Liver (tissue), 9 donors: ENCODE results near the gene KRTAP4-12. TPM values are rescaled to one million over a fixed set of nuclear protein-coding genes. Genes with fewer than 3 reads are reported as not detected.

Experiments
- DNase-seq: peaks from one replicate; pipeline ENCODE4 v3.0.0-alpha.2; 2017; ENCODE audit warnings: low spot score
- H3K27ac ChIP-seq, 2 donors: one replicate each; pipeline ENCODE4 v1.7.0; 2013; ENCODE audit warnings: inconsistent platforms in 2 of 2, low read length in 2 of 2, control low read depth in 1 of 2, low read depth in 1 of 2, mild to moderate bottlenecking in 1 of 2
- H3K27me3 ChIP-seq, 4 donors: one replicate each; pipeline versions ENCODE4 v1.6.1 to v1.7.0; 2013; ENCODE audit warnings: low read length in 3 of 4, inconsistent platforms in 1 of 4, mild to moderate bottlenecking in 1 of 4, moderate library complexity in 1 of 4; ENCODE audit not compliant: control insufficient read depth in 4 of 4, insufficient read depth in 4 of 4
- H3K36me3 ChIP-seq, 4 donors: one replicate each; pipeline versions ENCODE4 v1.6.1 to v1.7.0; 2013; ENCODE audit warnings: low read length in 3 of 4, mild to moderate bottlenecking in 3 of 4, low read depth in 1 of 4, moderate library complexity in 1 of 4; ENCODE audit not compliant: control insufficient read depth in 4 of 4, insufficient read depth in 3 of 4
- H3K4me1 ChIP-seq, 4 donors: one replicate each; pipeline versions ENCODE4 v1.6.1 to v1.7.0; 2013; ENCODE audit warnings: low read length in 3 of 4, mild to moderate bottlenecking in 3 of 4, moderate library complexity in 1 of 4; ENCODE audit not compliant: control insufficient read depth in 4 of 4, insufficient read depth in 4 of 4
- H3K4me3 ChIP-seq, 3 donors: one replicate each; pipeline versions ENCODE4 v1.6.1 to v1.7.0; 2013; ENCODE audit warnings: low read length in 3 of 3, control low read depth in 1 of 3, low read depth in 1 of 3, mild to moderate bottlenecking in 1 of 3
- H3K9ac ChIP-seq, 2 donors: one replicate each; pipeline ENCODE4 v1.7.0; 2013; ENCODE audit warnings: low read length in 2 of 2, mild to moderate bottlenecking in 2 of 2, moderate library complexity in 2 of 2, control low read depth in 1 of 2, low read depth in 1 of 2
- H3K9me3 ChIP-seq, 4 donors: one replicate each; pipeline versions ENCODE4 v1.6.1 to v1.7.0; 2013; ENCODE audit warnings: low read length in 3 of 4; ENCODE audit not compliant: control insufficient read depth in 4 of 4
- ATF3 ChIP-seq: IDR thresholded peaks from 2 replicates; pipeline ENCODE4 v1.6.1; 2016; ENCODE audit warnings: antibody characterized with exemption
- EGR1 ChIP-seq, 2 donors: IDR thresholded peaks; 2 replicates each; pipeline ENCODE4 v1.6.1; 2016 to 2018; ENCODE audit warnings: antibody characterized with exemption in 2 of 2, low read depth in 2 of 2
- FOXA1 ChIP-seq: IDR thresholded peaks from 2 replicates; pipeline ENCODE4 v1.6.1; 2016; ENCODE audit warnings: antibody characterized with exemption
- FOXA2 ChIP-seq: IDR thresholded peaks from 2 replicates; pipeline ENCODE4 v1.6.1; 2016; ENCODE audit warnings: antibody characterized with exemption
- GABPA ChIP-seq, 2 donors: IDR thresholded peaks in 1 of 2; conservative IDR thresholded peaks in 1 of 2; 2 replicates each; pipeline ENCODE4 v1.6.1; 2016; ENCODE audit warnings: antibody characterized with exemption in 2 of 2, mild to moderate bottlenecking in 1 of 2, moderate library complexity in 1 of 2
- HNF4G ChIP-seq: IDR thresholded peaks from 2 replicates; pipeline ENCODE4 v1.6.1; 2016; ENCODE audit warnings: antibody characterized with exemption
- JUND ChIP-seq, 2 donors: IDR thresholded peaks; 2 replicates each; pipeline ENCODE4 v1.6.1; 2016; ENCODE audit warnings: antibody characterized with exemption in 2 of 2
- NR2F2 ChIP-seq: IDR thresholded peaks from 2 replicates; pipeline ENCODE4 v1.6.1; 2016; ENCODE audit warnings: antibody characterized with exemption
- REST ChIP-seq: IDR thresholded peaks from 2 replicates; pipeline ENCODE4 v1.6.1; 2016; ENCODE audit warnings: antibody characterized with exemption, mild to moderate bottlenecking
- SP1 ChIP-seq: IDR thresholded peaks from 2 replicates; pipeline ENCODE4 v1.6.1; 2018; ENCODE audit warnings: antibody characterized with exemption, mild to moderate bottlenecking
- TAF1 ChIP-seq: conservative IDR thresholded peaks from 2 replicates; pipeline ENCODE4 v1.6.1; 2016; ENCODE audit warnings: antibody characterized with exemption, mild to moderate bottlenecking
- YY1 ChIP-seq: IDR thresholded peaks from 2 replicates; pipeline ENCODE4 v1.6.1; 2016; ENCODE audit warnings: antibody characterized with exemption, mild to moderate bottlenecking
- ZBTB33 ChIP-seq: IDR thresholded peaks from 2 replicates; pipeline ENCODE4 v1.6.1; 2016; ENCODE audit warnings: antibody characterized with exemption
- WGBS: extraction: QIAGEN DNeasy Blood & Tissue Kit; methylation state at CpG from one replicate; pipeline ENCODE4 v1.1.7; 2013; 5-methylcytosine and 5-hydroxymethylcytosine counted together
- polyA plus RNA-seq, 2 donors: library from polyadenylated mRNA; stranded (reverse) in 1 of 2; unstranded in 1 of 2; fragments of 200-250 nt in 1 of 2; fragments of >200 nt in 1 of 2; fragmentation: Nextera tagmentation in 1 of 2; extraction: Ambion mirVana in 1 of 2; gene quantifications; one replicate each; pipeline versions ENCODE4 v1.2.1 to v1.2.3, GENCODE V29; 2013 to 2015
- total RNA-seq, 2 donors: library from RNA; depleted of rRNA; stranded (reverse); fragments of >200 nt; gene quantifications; one replicate each; pipeline ENCODE4 v1.2.3, GENCODE V29; 2014
- TF ChIP-seq, protein P1 (sequence below): fragments of 150-350 bp; IDR thresholded peaks from 2 replicates; pipeline ENCODE4 v1.5.1; 2017; ENCODE audit warnings: improper control_type of control experiment, low read depth, low read length; ENCODE audit not compliant: missing input control
- TF ChIP-seq, protein P2 (sequence below): IDR thresholded peaks from 2 replicates; pipeline ENCODE4 v1.6.1; 2016; ENCODE audit warnings: antibody characterized with exemption
- donor health status: healthy.
- donor health status: healthy.
- donor health status: healthy.
- donor health status: healthy.
- donor health status: healthy.

KRTAP4-12 gene
- total and polyA plus RNA-seq, 4 donors: not detected

- TF ChIP-seq GABPA (IDR thresholded peaks at IDR 0.05 in 1 of 2, conservative IDR thresholded peaks at IDR 0.05 in 1 of 2): no peak
- no peak for TF ChIP-seq REST
- TF ChIP-seq NR2F2: no peak
- TF ChIP-seq TAF1: no peak
- TF ChIP-seq HNF4G: no peak
- TF ChIP-seq ATF3: no peak
- WGBS: 79% methylated on average over 6 of the region's 6 CpGs
- no peaks in the 10 kb centered on the region for H3K9me3 ChIP-seq
- no peak overlapping the region for H3K9ac ChIP-seq
- H3K4me1 ChIP-seq: no peaks in the 10 kb centered on the region
- H3K4me3 ChIP-seq: no peak overlapping the region
- DNase-seq: no peak
- peaks cover 0 to 2% (median 0%) of the 10 kb centered on the region in 4 donors for H3K27me3 ChIP-seq
- no peaks in the 10 kb centered on the region for H3K36me3 ChIP-seq
- H3K27ac ChIP-seq: no peak overlapping the region
Measured at GRCh38 chr17:41098481-41098880, 25.5 kb downstream of the KRTAP4-12 start.

GRCh38 chr17:41098042-41098441, 25.9 kb downstream of the KRTAP4-12 start, which contains the start of gene KRTAP4-8:
TSS of gene KRTAP4-8 (minus strand) at chr17:41098142. CDS start at chr17:41098084, 58 bp downstream.
- H3K4me3 ChIP-seq: no peak within 1 kb of the TSS
- H3K9me3 ChIP-seq: no peaks in the 10 kb centered on the region
- peaks cover 0 to 2% (median 0%) of the 10 kb centered on the region in 4 donors for H3K27me3 ChIP-seq
- 61% methylated on average over 4 of the region's 4 CpGs for WGBS
- H3K9ac ChIP-seq: no peak within 1 kb of the TSS
- no peaks in the 10 kb centered on the region for H3K4me1 ChIP-seq
- no peak within 1 kb of the TSS for H3K27ac ChIP-seq
- no peak for TF ChIP-seq NR2F2
- TF ChIP-seq YY1: no peak
- TF ChIP-seq FOXA2: no peak
- TF ChIP-seq REST: no peak
- TF ChIP-seq SP1: no peak
- TF ChIP-seq JUND (IDR thresholded peaks at IDR 0.05): no peak
- TF ChIP-seq HNF4G: no peak
- TF ChIP-seq TAF1: no peak
- TF ChIP-seq, protein P1, sequence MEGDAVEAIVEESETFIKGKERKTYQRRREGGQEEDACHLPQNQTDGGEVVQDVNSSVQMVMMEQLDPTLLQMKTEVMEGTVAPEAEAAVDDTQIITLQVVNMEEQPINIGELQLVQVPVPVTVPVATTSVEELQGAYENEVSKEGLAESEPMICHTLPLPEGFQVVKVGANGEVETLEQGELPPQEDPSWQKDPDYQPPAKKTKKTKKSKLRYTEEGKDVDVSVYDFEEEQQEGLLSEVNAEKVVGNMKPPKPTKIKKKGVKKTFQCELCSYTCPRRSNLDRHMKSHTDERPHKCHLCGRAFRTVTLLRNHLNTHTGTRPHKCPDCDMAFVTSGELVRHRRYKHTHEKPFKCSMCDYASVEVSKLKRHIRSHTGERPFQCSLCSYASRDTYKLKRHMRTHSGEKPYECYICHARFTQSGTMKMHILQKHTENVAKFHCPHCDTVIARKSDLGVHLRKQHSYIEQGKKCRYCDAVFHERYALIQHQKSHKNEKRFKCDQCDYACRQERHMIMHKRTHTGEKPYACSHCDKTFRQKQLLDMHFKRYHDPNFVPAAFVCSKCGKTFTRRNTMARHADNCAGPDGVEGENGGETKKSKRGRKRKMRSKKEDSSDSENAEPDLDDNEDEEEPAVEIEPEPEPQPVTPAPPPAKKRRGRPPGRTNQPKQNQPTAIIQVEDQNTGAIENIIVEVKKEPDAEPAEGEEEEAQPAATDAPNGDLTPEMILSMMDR: no peak
- TF ChIP-seq, protein P2, sequence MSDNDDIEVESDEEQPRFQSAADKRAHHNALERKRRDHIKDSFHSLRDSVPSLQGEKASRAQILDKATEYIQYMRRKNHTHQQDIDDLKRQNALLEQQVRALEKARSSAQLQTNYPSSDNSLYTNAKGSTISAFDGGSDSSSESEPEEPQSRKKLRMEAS: no peak
- TF ChIP-seq EGR1 (IDR thresholded peaks at IDR 0.05; ENCODE audit: low read depth in 2 of 2): no peak
- TF ChIP-seq ZBTB33: no peak
- no peak for TF ChIP-seq GABPA (IDR thresholded peaks at IDR 0.05 in 1 of 2, conservative IDR thresholded peaks at IDR 0.05 in 1 of 2)
- TF ChIP-seq FOXA1: no peak
- no peaks in the 10 kb centered on the region for H3K36me3 ChIP-seq
- no peak for DNase-seq
